Progenitor cell of endocrine pancreas (in vitro differentiated cells): ENCODE results near the gene PF4V1. TPM values are rescaled to one million over a fixed set of nuclear protein-coding genes. Genes with fewer than 3 reads are reported as not detected.

Source experiments
- DNase-seq: peaks from one replicate; pipeline ENCODE4 v3.0.0; 2021; ENCODE audit warnings: low spot score; ENCODE audit not compliant: unreplicated experiment
- H3K27ac Mint-ChIP-seq: 2 replicates; pipeline ENCODE4 v1.8.0; 2021; ENCODE audit warnings: mild to moderate bottlenecking, moderate library complexity, mixed read lengths
- H3K27me3 Mint-ChIP-seq: 2 replicates; pipeline ENCODE4 v1.8.0; 2021; ENCODE audit warnings: mixed read lengths
- H3K36me3 Mint-ChIP-seq: 2 replicates; pipeline ENCODE4 v1.8.0; 2022; ENCODE audit warnings: mixed read lengths; ENCODE audit not compliant: insufficient read depth
- H3K4me1 Mint-ChIP-seq: 2 replicates; pipeline ENCODE4 v1.8.0; 2021; ENCODE audit warnings: low read depth, mixed read lengths
- H3K4me3 Mint-ChIP-seq: 2 replicates; pipeline ENCODE4 v1.8.0; 2021; ENCODE audit warnings: low read depth, mild to moderate bottlenecking, moderate library complexity, mixed read lengths
- H3K9me3 Mint-ChIP-seq: 2 replicates; pipeline ENCODE4 v1.8.0; 2021; ENCODE audit warnings: low read depth, mixed read lengths
- long read RNA-seq: library from polyadenylated mRNA; unstranded; transcript quantifications from one replicate; pipeline ENCODE4 v2.0.0, GENCODE V29; 2020
- total RNA-seq: library from RNA; stranded (reverse); gene quantifications from 2 replicates; pipeline ENCODE4 v1.2.1, GENCODE V29; 2021
- TF ChIP-seq, protein P1 (sequence below): fragments of 200-600 bp; sonication (generic); IDR thresholded peaks from one replicate; pipeline ENCODE4 v1.5.0; 2021; ENCODE audit warnings: antibody characterized with exemption, mild to moderate bottlenecking; ENCODE audit not compliant: unreplicated experiment

The PF4V1 gene, protein sequence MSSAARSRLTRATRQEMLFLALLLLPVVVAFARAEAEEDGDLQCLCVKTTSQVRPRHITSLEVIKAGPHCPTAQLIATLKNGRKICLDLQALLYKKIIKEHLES
- not detected in 2 replicates for total RNA-seq
- long read RNA-seq = 0 reads

GRCh38 chr4:73853246-73853704 is at the start of gene PF4V1:
Gene PF4V1, plus strand, starts transcription at chr4:73853296. Its CDS starts 67 bp downstream, at chr4:73853363.
- H3K9me3 Mint-ChIP-seq = no peaks in the 10 kb centered on the region
- H3K36me3 Mint-ChIP-seq = no peaks in the 10 kb centered on the region
- H3K4me3 Mint-ChIP-seq = no peak within 1 kb of the TSS
- H3K4me1 Mint-ChIP-seq = no peaks in the 10 kb centered on the region
- TF ChIP-seq, protein P1, sequence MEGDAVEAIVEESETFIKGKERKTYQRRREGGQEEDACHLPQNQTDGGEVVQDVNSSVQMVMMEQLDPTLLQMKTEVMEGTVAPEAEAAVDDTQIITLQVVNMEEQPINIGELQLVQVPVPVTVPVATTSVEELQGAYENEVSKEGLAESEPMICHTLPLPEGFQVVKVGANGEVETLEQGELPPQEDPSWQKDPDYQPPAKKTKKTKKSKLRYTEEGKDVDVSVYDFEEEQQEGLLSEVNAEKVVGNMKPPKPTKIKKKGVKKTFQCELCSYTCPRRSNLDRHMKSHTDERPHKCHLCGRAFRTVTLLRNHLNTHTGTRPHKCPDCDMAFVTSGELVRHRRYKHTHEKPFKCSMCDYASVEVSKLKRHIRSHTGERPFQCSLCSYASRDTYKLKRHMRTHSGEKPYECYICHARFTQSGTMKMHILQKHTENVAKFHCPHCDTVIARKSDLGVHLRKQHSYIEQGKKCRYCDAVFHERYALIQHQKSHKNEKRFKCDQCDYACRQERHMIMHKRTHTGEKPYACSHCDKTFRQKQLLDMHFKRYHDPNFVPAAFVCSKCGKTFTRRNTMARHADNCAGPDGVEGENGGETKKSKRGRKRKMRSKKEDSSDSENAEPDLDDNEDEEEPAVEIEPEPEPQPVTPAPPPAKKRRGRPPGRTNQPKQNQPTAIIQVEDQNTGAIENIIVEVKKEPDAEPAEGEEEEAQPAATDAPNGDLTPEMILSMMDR = peak; percentile 34
- DNase-seq = peak; percentile 22
- no peak within 1 kb of the TSS for H3K27ac Mint-ChIP-seq
- H3K27me3 Mint-ChIP-seq = peaks cover 24% of the 10 kb centered on the region

GRCh38 chr4:73810191-73810590 is 42.9 kb upstream of the PF4V1 start:
- Mint-ChIP-seq H3K4me3 (no peak overlapping the region), H3K36me3 (no peaks in the 10 kb centered on the region), H3K27me3 (peaks cover 11% of the 10 kb centered on the region), H3K9me3 (peaks cover 7% of the 10 kb centered on the region), H3K4me1 (no peaks in the 10 kb centered on the region), H3K27ac (no peak overlapping the region)
- no peak for DNase-seq
- TF ChIP-seq, protein P1 = no peak

- no peaks in the 10 kb centered on the region for H3K9me3 Mint-ChIP-seq
- H3K27ac Mint-ChIP-seq = no peak overlapping the region
- no peaks in the 10 kb centered on the region for H3K4me1 Mint-ChIP-seq
- no peak for DNase-seq
- no peak overlapping the region for H3K4me3 Mint-ChIP-seq
- peaks cover 11% of the 10 kb centered on the region for H3K27me3 Mint-ChIP-seq
- no peaks in the 10 kb centered on the region for H3K36me3 Mint-ChIP-seq
- TF ChIP-seq, protein P1 = no peak
These were observed 41.3 kb upstream of the PF4V1 start for GRCh38 chr4:73811841-73812240.

- TF ChIP-seq, protein P1 = no peak
- no peak for DNase-seq
- H3K4me3 Mint-ChIP-seq = no peak overlapping the region
- no peaks in the 10 kb centered on the region for H3K4me1 Mint-ChIP-seq
- no peaks in the 10 kb centered on the region for H3K36me3 Mint-ChIP-seq
- no peaks in the 10 kb centered on the region for H3K9me3 Mint-ChIP-seq
- H3K27me3 Mint-ChIP-seq = peaks cover 4% of the 10 kb centered on the region
- no peak overlapping the region for H3K27ac Mint-ChIP-seq
These were observed 38.4 kb upstream of the PF4V1 start for GRCh38 chr4:73814679-73815078.

DNA sequence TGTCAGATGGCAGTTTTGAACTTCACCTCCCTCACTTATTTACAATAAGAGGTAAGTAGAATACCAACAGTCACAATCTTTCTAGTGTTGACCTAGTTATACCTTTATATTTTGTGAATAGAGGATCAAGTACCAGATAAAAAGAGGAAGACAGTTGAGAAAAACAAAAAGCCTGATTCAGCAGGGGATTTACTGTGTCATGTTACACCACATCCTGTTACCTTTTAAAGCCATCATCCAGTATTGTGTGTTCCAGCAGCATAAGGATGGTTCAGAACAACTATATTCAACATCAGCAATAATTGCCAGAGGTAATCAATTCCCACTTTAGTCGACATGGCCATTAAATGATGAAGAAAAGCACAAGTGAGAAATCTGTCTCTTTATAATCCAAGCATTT is 38.0 kb upstream of the PF4V1 start:
- Mint-ChIP-seq H3K27ac (no peak overlapping the region), H3K27me3 (peaks cover 4% of the 10 kb centered on the region), H3K4me3 (no peak overlapping the region), H3K9me3 (no peaks in the 10 kb centered on the region), H3K4me1 (no peaks in the 10 kb centered on the region), H3K36me3 (no peaks in the 10 kb centered on the region)
- DNase-seq = no peak
- TF ChIP-seq, protein P1 = no peak
